Aorta (tissue), 4 donors: ENCODE data around the gene BTBD10. TPM values are rescaled to one million over a fixed set of nuclear protein-coding genes. Genes with fewer than 3 reads are reported as not detected.

Source experiments
- polyA plus RNA-seq, 2 donors: library from polyadenylated mRNA; stranded (reverse); fragments of 200-250 nt; gene quantifications; one replicate each; pipeline ENCODE4 v1.2.3, GENCODE V29; 2013
- total RNA-seq, 2 donors: library from RNA; stranded (reverse); fragmentation: NEBNext Ultra II Directional; extraction: Animal tissue kit (Norgen Biotek cat#: 25700); gene quantifications; one replicate each; pipeline ENCODE4 v1.2.1, GENCODE V29; 2021
- donor health status: healthy with polysubstance abuse.
- donor health status: Bipolar disorder and iron deficiency.
- donor health status: DM: no; HTN: no; CAD: no.
- donor health status: DM: yes; HTN: yes; CAD: no.

BTBD10 gene
- total and polyA plus RNA-seq, 4 donors: 19.2 to 35.3 (median 29.9) TPM

Other genes with a start within 250 kb of the BTBD10 start
- 10 to 100 TPM; 24.6 to 35.9 TPM for gene BMAL1, start 185.4 kb downstream of the BTBD10 start, total RNA-seq
- 10 to 100 TPM; 11.7 to 38.4 TPM for gene BMAL1, start 185.4 kb downstream of the BTBD10 start, polyA plus RNA-seq
- gene PTH, start 32.8 kb upstream of the BTBD10 start, total RNA-seq: not detected
- not detected for gene PTH, start 32.8 kb upstream of the BTBD10 start, polyA plus RNA-seq
- gene FAR1, start 205.4 kb upstream of the BTBD10 start, total RNA-seq: 10 to 100 TPM; 67.1 to 81.8 TPM
- gene FAR1, start 205.4 kb upstream of the BTBD10 start, polyA plus RNA-seq: 10 to 100 TPM; 13.4 to 22.2 TPM